Activated CD8-positive, alpha-beta memory T cell treated with anti-CD3 and anti-CD28 coated beads, Interleukin-2, amount 50 U/mL, for 4 hours (primary cell): ENCODE data around the gene CCDC169.
"Not testable (repeated sequence)": the region's sequence is repeated elsewhere in the genome, so short reads cannot be mapped to it uniquely, and the experiment has no call there.

ENCODE experiments used
- DNase-seq: peaks from one replicate; pipeline ENCODE4 v3.0.0-alpha.2; 2020

Gene CCDC169

GRCh38 chr13:36297366-36298338 is at the start of gene CCDC169:
TSS of gene CCDC169 (minus strand) at chr13:36297814. CDS start at chr13:36297719, 95 bp downstream.
- peak; percentile 54 for DNase-seq

- peak; percentile 85 for DNase-seq
Observed at GRCh38 chr13:36346222-36347083, 48.8 kb upstream of the CCDC169 start, which contains the start of gene SPART. TSS of gene SPART (minus strand) at chr13:36346394. CDS start at chr13:36335830, 10,564 bp downstream.

DNA sequence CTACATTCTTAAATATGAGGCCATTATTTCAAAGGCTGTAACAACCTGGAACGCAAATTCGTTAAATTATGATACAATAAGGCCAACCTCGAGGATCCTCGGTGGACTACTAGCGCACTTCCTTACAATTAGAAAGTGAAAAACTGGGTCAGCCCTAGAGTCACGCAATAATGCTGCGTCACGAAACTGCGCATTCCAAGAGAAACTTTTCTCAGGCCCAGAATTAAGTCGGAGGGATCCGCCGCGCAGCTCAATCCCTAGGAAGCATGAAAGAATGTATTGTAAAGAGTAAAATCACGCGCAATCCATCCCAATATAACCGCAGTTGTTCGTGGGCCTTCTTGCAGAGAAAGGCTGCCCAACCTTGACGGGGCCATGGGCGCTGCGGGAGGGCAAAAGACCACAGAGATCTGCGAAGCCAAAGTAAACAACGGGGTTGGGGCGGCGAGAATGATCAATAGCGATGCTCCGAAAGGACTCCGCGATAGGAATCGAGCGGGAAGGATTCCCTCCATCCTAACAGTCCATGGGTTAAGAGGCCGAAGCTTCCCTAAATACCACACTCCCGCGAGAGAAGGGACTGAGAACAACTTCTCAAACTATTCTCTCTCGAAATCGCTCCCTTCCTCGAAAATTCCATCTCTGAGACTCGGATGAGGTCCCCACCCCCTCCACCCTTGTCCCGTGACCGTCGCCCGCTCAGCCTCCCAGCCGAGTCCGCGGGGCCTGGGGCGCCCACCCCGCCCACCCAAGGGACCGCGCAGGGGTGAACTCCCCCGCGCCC is 48.0 kb upstream of the CCDC169 start:
- peak; percentile 32 for DNase-seq

DNA sequence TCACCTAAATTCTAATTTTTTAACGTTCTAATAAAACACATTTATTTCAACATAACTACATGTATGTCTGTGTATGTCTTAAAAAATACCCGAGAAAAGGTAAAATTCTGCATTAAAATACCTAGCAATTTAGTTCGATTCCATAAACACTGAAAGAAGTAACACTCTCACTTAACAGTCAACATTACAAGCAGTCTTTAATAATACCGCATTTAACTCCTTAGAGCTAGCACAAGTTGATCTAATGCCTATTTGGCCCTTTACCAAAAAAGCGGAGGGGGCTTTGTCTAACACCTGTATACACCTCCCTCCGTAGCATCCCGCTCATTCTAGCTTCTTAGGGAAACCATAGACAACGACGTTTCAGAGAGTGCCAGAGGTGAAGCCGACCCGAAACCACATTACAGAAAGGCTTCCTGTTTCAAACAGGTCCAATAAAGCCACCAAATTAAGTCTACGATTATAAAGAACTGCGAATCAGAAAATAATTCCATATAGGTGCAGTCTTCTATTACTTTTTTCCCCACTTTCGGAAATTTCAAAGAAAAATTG is 47.3 kb upstream of the CCDC169 start:
- no peak for DNase-seq

DNA sequence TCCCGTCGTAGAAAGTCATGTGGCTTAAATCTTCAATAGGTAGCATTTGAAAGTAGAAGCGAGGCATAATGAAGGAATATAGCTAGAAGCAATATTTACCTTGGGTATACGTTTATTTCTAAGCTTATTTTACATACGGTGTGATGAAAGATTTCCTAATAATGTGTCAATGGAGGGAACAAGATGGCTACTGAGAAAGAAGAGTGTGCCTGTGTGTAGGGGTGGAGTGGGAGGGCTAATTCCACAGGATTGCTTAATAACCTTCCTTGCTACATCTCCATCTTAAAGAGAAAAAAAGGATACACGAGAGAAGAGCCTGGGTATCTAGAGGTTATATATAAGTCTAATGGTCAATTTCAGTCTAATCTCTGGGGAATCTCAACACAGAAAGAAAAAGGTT is 46.6 kb upstream of the CCDC169 start:
- DNase-seq = no peak

- DNase-seq = no peak
Observed at GRCh38 chr13:36343766-36344165, 46.2 kb upstream of the CCDC169 start.

GRCh38 chr13:36342715-36343114 is 45.1 kb upstream of the CCDC169 start:
- no peak for DNase-seq

- no peak for DNase-seq
Observed at GRCh38 chr13:36341718-36342117, 44.1 kb upstream of the CCDC169 start.

GRCh38 chr13:36339600-36340155 is 42.1 kb upstream of the CCDC169 start:
- no peak for DNase-seq

DNA sequence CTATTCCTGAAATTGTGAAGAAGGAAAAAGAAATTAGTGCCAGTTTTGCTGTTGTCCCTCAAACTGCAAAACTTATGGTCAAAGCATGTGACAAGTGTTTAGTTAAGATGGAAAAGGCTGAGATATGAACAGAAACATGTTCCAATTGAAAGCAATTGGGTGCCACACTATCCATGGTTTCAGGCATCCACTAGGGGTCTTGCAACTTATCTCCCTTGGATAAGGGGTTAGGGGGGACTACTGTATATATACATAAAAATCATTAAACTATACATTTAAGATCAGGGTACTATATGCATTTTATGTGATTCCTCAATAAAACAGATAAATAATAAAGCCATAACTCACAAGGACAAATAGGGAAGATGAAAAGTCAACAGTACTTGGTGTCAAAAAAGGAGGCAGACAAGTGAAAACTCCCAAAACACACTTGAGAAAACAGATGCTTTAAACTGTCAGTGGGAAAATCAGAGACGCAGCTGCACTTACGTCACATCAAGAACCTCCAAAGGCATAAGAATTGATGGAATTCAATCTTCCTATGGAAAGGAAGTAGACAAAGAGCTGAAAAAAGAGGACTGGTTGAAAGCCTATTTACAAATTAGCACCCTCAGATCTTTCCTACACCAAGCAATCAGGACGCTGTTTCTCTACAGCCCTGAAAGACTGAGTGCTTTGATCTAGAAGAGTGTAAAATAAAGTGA is 40.5 kb upstream of the CCDC169 start:
- DNase-seq = no peak

GRCh38 chr13:36332986-36333385 is 35.4 kb upstream of the CCDC169 start:
- no peak for DNase-seq

DNA sequence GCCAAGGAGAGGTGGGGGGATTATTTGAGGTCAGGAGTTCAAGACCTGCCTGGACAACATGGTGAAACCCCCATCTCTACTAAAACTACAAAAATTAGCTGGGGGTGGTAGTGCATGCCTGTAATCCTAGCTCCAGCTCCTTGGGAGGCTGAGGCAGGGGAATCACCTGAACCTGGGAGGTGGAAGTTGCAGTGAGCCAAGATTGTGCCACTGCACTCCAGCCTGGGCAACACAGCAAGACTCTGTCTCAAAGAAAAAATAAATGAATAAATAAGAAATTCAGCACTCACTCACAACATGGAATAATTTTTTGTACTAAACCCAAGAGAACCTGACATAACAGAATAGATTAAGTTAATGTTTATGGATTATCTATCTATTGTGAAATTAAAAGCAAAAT is 34.6 kb upstream of the CCDC169 start:
- DNase-seq = not testable (repeated sequence)

- DNase-seq = no peak
Observed at GRCh38 chr13:36331280-36331679, 33.7 kb upstream of the CCDC169 start.

GRCh38 chr13:36329361-36329760 is 31.7 kb upstream of the CCDC169 start:
- no peak for DNase-seq

GRCh38 chr13:36328821-36329220 is 31.2 kb upstream of the CCDC169 start:
- DNase-seq = no peak

GRCh38 chr13:36325912-36326311 is 28.3 kb upstream of the CCDC169 start:
- no peak for DNase-seq

- DNase-seq = not testable (repeated sequence)
Observed at GRCh38 chr13:36324881-36325280, 27.3 kb upstream of the CCDC169 start.

GRCh38 chr13:36323951-36324566 is 26.4 kb upstream of the CCDC169 start:
- no peak for DNase-seq

DNA sequence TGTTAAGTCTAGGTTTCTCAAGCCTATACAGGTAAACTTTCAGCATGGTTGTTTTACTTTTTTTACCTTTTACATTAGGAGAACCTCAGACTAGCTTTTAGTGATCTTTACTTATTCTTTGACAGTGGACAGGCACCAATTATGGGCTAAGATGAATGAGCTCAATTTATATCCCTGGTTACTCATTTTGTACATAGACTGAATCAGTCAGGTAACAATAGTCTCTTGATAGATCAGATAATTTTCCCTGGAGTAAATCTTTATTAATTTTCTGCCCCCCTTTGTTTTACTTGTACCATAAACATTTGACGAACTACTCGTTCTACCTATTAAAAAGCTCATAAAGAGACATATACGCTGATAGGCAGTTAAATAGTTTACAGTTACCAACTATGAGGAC is 25.8 kb upstream of the CCDC169 start:
- no peak for DNase-seq

DNA sequence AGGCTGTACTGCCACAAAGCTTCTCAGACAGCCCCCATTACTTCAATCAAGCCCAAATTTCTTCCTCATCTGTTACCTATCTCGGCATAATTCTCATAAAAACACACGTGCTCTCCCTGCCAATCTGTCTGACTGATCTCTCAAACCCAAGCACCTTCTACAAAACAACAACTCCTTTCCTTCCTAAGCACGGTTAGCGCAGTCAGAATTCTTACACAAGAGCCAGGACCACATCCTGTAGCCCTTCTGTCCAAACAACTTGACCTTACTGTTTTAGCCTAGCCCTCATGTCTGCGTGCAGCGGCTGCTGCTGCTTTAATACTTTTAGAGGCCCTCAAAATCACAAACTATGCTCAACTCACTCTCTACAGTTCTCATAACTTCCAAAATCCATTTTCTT is 22.2 kb upstream of the CCDC169 start:
- DNase-seq = not testable (repeated sequence)
